ENCODE results near the gene UBA1. TPM values are rescaled to one million over a fixed set of nuclear protein-coding genes. Genes with fewer than 3 reads are reported as not detected.

Gene UBA1
- total and polyA plus RNA-seq, 2 of the 13 experiments (the other 11 are each of a cell fraction or from before 2014, with no cell fraction given) = 93.3 to 129 TPM

DNA sequence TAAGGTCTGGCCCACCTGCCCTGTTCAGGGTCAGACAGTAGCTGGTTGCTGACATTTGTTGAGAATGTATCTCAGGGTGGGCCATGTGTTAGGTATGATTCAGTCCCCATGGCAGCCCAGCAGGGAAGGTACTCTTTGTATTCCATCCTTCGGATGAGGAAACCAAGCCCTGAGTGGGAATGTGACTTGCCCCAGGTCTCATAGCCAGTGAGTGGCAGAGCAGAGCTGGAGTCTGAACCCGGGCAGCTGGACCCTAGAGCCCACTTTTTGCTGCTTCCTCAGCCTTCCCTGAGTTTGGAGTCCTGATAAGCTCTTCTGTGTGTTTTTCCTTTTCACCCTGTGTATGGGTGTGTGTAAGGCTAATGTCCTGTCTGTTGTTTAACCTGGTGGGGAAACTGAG lies 21.6 kb upstream of the UBA1 start:
- ChIA-PET CTCF (ENCODE audit: low intra/inter-chr PET ratio, low total read pairs) (no interaction called here), POLR2A (no interaction called here)
- Histone ChIP-seq H3K9me3 (ENCODE audit: low read length) (no peaks in the 10 kb centered on the region), H2AFZ (ENCODE audit: low read length) (no peak overlapping the region), H3K9ac (ENCODE audit: insufficient read depth, low read depth, low read length) (no peak overlapping the region), H3K27me3 (ENCODE audit: control insufficient read depth in 1 of 2, insufficient read depth in 2 of 2, low read length in 2 of 2) (no peaks in the 10 kb centered on the region), H4K20me1 (ENCODE audit: insufficient read depth, low read length) (no peaks in the 10 kb centered on the region), H3K36me3 (replicated peaks in 1 of 2; ENCODE audit: control insufficient read depth in 1 of 2, insufficient read depth in 2 of 2, low read length in 2 of 2) (peaks cover 12 to 32% of the 10 kb centered on the region in 2 experiments), H3K4me1 (ENCODE audit: insufficient read depth, low read length) (no peaks in the 10 kb centered on the region), H3K4me2 (ENCODE audit: low read depth, low read length) (no peak overlapping the region), H3K4me3 (replicated peaks in 1 of 3; ENCODE audit: insufficient read depth in 1 of 3, low read depth in 2 of 3, low read length in 3 of 3) (no peak overlapping the region), H3K79me2 (ENCODE audit: insufficient read depth, low read length) (peaks cover 5% of the 10 kb centered on the region), H3K27ac (ENCODE audit: extremely low read length, insufficient read depth, low read length) (no peak overlapping the region)
- TF ChIP-seq, protein P1, sequence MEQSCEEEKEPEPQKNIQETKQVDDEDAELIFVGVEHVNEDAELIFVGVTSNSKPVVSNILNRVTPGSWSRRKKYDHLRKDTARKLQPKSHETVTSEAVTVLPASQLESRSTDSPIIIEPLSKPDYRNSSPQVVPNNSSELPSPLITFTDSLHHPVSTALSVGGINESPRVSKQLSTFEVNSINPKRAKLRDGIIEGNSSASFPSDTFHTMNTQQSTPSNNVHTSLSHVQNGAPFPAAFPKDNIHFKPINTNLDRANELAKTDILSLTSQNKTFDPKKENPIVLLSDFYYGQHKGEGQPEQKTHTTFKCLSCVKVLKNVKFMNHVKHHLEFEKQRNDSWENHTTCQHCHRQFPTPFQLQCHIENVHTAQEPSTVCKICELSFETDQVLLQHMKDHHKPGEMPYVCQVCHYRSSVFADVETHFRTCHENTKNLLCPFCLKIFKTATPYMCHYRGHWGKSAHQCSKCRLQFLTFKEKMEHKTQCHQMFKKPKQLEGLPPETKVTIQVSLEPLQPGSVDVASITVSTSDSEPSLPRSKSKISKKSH (CRISPR knock-in tag; IDR thresholded peaks at IDR 0.05; ENCODE audit: borderline replicate concordance) = no peak
- no peak for TF ChIP-seq BRD4 (CRISPR knock-in tag; IDR thresholded peaks at IDR 0.05)
- no CpG with 5 or more reads among the region's 2 CpGs for WGBS (ENCODE audit: low lambda C conversion rate)
- ATAC-seq = no peak
- intact Hi-C loops (cut with micrococcal nuclease; ENCODE audit: unreplicated experiment) = no loop called here
- in situ Hi-C loops (cut with HindIII; ENCODE audit: extremely low pct_ligation_motif_present, low pct_unique_long_range_greater_than_20kb) = no loop called here
- DNase-seq (ENCODE audit: low spot score) = no peak
- no TSS peak for BruUV-seq (replicated peaks)
- no peak for FAIRE-seq

DNA sequence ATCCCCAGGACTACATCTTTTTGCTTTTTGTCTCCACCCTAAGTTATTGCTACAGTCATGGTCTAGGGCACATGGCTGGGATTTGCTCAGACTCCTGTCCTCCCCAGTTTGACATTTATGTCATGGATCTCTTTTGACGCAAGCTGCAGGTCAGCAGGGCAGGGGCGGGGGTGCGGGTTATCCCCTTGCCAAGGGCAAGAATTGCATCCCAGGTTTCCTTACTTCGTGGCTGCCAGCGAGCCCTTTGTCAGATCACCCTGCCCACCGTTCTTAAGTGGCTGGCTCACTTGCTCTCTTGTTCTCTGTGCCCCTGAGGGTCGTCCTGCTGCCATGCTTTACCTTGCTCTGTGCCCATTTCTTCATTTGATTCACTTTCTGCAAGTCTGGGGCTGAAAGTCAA lies 21.1 kb upstream of the UBA1 start:
- DNase-seq (ENCODE audit: low spot score) (no peak), ATAC-seq (no peak), FAIRE-seq (no peak)
- TF ChIP-seq, protein P2, sequence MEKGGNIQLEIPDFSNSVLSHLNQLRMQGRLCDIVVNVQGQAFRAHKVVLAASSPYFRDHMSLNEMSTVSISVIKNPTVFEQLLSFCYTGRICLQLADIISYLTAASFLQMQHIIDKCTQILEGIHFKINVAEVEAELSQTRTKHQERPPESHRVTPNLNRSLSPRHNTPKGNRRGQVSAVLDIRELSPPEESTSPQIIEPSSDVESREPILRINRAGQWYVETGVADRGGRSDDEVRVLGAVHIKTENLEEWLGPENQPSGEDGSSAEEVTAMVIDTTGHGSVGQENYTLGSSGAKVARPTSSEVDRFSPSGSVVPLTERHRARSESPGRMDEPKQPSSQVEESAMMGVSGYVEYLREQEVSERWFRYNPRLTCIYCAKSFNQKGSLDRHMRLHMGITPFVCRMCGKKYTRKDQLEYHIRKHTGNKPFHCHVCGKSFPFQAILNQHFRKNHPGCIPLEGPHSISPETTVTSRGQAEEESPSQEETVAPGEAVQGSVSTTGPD (CRISPR knock-in tag; IDR thresholded peaks at IDR 0.05) = no peak
- TF ChIP-seq HOXA7 (CRISPR knock-in tag; IDR thresholded peaks at IDR 0.05) = no peak
- in situ Hi-C loops (cut with HindIII; ENCODE audit: extremely low pct_ligation_motif_present, low pct_unique_long_range_greater_than_20kb) (no loop called here), intact Hi-C loops (cut with micrococcal nuclease; ENCODE audit: unreplicated experiment) (no loop called here)
- Histone ChIP-seq H3K27me3 (ENCODE audit: control insufficient read depth in 1 of 2, insufficient read depth in 2 of 2, low read length in 2 of 2) (no peaks in the 10 kb centered on the region), H3K79me2 (ENCODE audit: insufficient read depth, low read length) (peaks cover 5% of the 10 kb centered on the region), H3K4me2 (ENCODE audit: low read depth, low read length) (no peak overlapping the region), H3K4me1 (ENCODE audit: insufficient read depth, low read length) (no peaks in the 10 kb centered on the region), H3K9ac (ENCODE audit: insufficient read depth, low read depth, low read length) (no peak overlapping the region), H2AFZ (ENCODE audit: low read length) (no peak overlapping the region), H3K36me3 (replicated peaks in 1 of 2; ENCODE audit: control insufficient read depth in 1 of 2, insufficient read depth in 2 of 2, low read length in 2 of 2) (peaks cover 12 to 34% of the 10 kb centered on the region in 2 experiments), H3K27ac (ENCODE audit: extremely low read length, insufficient read depth, low read length) (no peak overlapping the region), H4K20me1 (ENCODE audit: insufficient read depth, low read length) (no peaks in the 10 kb centered on the region), H3K9me3 (ENCODE audit: low read length) (no peaks in the 10 kb centered on the region), H3K4me3 (replicated peaks in 1 of 3; ENCODE audit: insufficient read depth in 1 of 3, low read depth in 2 of 3, low read length in 3 of 3) (no peak overlapping the region)
- no TSS peak for BruUV-seq (replicated peaks)
- ChIA-PET POLR2A (no interaction called here), CTCF (ENCODE audit: low intra/inter-chr PET ratio, low total read pairs) (no interaction called here)
- WGBS (ENCODE audit: low lambda C conversion rate) = 93% methylated on average over 6 of the region's 7 CpGs
